Hepatocyte (in vitro differentiated cells): ENCODE measurements around the gene RPP25. TPM values are rescaled to one million over a fixed set of nuclear protein-coding genes. Genes with fewer than 3 reads are reported as not detected.

ENCODE experiments used
- DNase-seq: peaks from one replicate; pipeline ENCODE4 v3.0.0-alpha.2; 2016; ENCODE audit warnings: low spot score
- H2AFZ ChIP-seq: fragments of 200-600 bp; sonication (generic); 2 replicates; pipeline ENCODE4 v1.6.0; 2016; ENCODE audit warnings: antibody characterized with exemption, mild to moderate bottlenecking
- H3K27ac ChIP-seq: fragments of 200-600 bp; sonication (generic); 2 replicates; pipeline ENCODE4 v1.5.1; 2016; ENCODE audit warnings: mild to moderate bottlenecking
- H3K27me3 ChIP-seq: fragments of 200-600 bp; sonication (generic); 2 replicates; pipeline ENCODE4 v1.6.1; 2016
- H3K36me3 ChIP-seq: fragments of 200-600 bp; sonication (generic); replicated peaks from 2 replicates; pipeline ENCODE4 v1.5.1; 2016; ENCODE audit warnings: low read depth; ENCODE audit not compliant: insufficient read depth
- H3K4me1 ChIP-seq: fragments of 200-600 bp; sonication (generic); 2 replicates; pipeline ENCODE4 v1.5.1; 2016; ENCODE audit warnings: mild to moderate bottlenecking, moderate library complexity; ENCODE audit not compliant: insufficient read depth
- H3K4me2 ChIP-seq: fragments of 200-600 bp; sonication (generic); 2 replicates; pipeline ENCODE4 v1.6.0; 2016
- H3K4me3 ChIP-seq: fragments of 200-600 bp; sonication (generic); 2 replicates; pipeline ENCODE4 v1.5.1; 2016; ENCODE audit warnings: mild to moderate bottlenecking
- H3K79me2 ChIP-seq: fragments of 200-600 bp; sonication (generic); 2 replicates; pipeline ENCODE4 v1.6.0; 2017; ENCODE audit warnings: mild to moderate bottlenecking
- H3K9me2 ChIP-seq: fragments of 200-600 bp; sonication (generic); replicated peaks from 2 replicates; pipeline ENCODE4 v1.6.0; 2017; ENCODE audit warnings: mild to moderate bottlenecking; ENCODE audit not compliant: insufficient read depth
- H3K9me3 ChIP-seq: fragments of 200-600 bp; sonication (generic); 2 replicates; pipeline ENCODE4 v1.5.1; 2016; ENCODE audit warnings: low read depth, mild to moderate bottlenecking
- H4K20me1 ChIP-seq: fragments of 200-600 bp; sonication (generic); 2 replicates; pipeline ENCODE4 v1.6.0; 2016; ENCODE audit warnings: mild to moderate bottlenecking; ENCODE audit not compliant: insufficient read depth, poor library complexity, severe bottlenecking
- CTCF ChIP-seq: fragments of 200-600 bp; sonication (generic); IDR thresholded peaks from 2 replicates; pipeline ENCODE4 v1.5.1; 2016; ENCODE audit warnings: antibody characterized with exemption, mild to moderate bottlenecking; ENCODE audit not compliant: poor library complexity
- EZH2 ChIP-seq: fragments of 200-600 bp; sonication (generic); IDR thresholded peaks from 2 replicates; pipeline ENCODE4 v1.6.1; 2016; ENCODE audit warnings: antibody characterized with exemption, mild to moderate bottlenecking, borderline replicate concordance
- EZH2phosphoT487 ChIP-seq: fragments of 200-600 bp; sonication (generic); IDR thresholded peaks from one replicate; pipeline ENCODE4 v1.6.1; 2018; ENCODE audit warnings: antibody characterized with exemption, mild to moderate bottlenecking, low read depth, moderate library complexity; ENCODE audit not compliant: unreplicated experiment, severe bottlenecking
- whole genome bisulfite sequencing: methylation state at CpG from one replicate; pipeline ENCODE4 v1.1.6; 2016; ENCODE audit warnings: low lambda C conversion rate; ENCODE audit errors: missing lambda C conversion rate; 5-methylcytosine and 5-hydroxymethylcytosine counted together
- polyA plus RNA-seq: library from polyadenylated mRNA; unstranded; fragments of >200 nt; fragmentation: Nextera tagmentation; extraction: Ambion mirVana; gene quantifications from 2 replicates; pipeline ENCODE4 v1.2.1, GENCODE V29; 2016
- total RNA-seq: library from RNA; depleted of rRNA; stranded (reverse); fragments of >200 nt; gene quantifications from 2 replicates; pipeline ENCODE4 v1.2.3, GENCODE V29; 2014

RPP25 gene
- total and polyA plus RNA-seq, 2 experiments from 2014 or later, result 22.7 to 60.4 TPM

GRCh38 chr15:74963213-74963612 lies 6.6 kb upstream of the RPP25 start:
- TF ChIP-seq EZH2, result no peak
- TF ChIP-seq CTCF, result no peak
- no peak for TF ChIP-seq EZH2phosphoT487
- DNase-seq, result no peak
- no peaks in the 10 kb centered on the region for H3K79me2 ChIP-seq
- no peaks in the 10 kb centered on the region for H3K9me2 ChIP-seq
- H3K4me1 ChIP-seq, result peaks cover 10% of the 10 kb centered on the region
- H3K4me2 ChIP-seq, result no peak overlapping the region
- H3K36me3 ChIP-seq, result no peaks in the 10 kb centered on the region
- no peak overlapping the region for H2AFZ ChIP-seq
- 88% methylated on average over 4 of the region's 4 CpGs for WGBS
- no peaks in the 10 kb centered on the region for H3K9me3 ChIP-seq
- H3K4me3 ChIP-seq, result no peak overlapping the region
- no peaks in the 10 kb centered on the region for H4K20me1 ChIP-seq
- H3K27ac ChIP-seq, result no peak overlapping the region
- H3K27me3 ChIP-seq, result peaks cover 42% of the 10 kb centered on the region

GRCh38 chr15:74962671-74963070 lies 6.1 kb upstream of the RPP25 start:
- WGBS, result 53% methylated on average over 2 of the region's 2 CpGs
- H3K79me2 ChIP-seq, result no peaks in the 10 kb centered on the region
- H3K4me1 ChIP-seq, result peaks cover 15% of the 10 kb centered on the region

GRCh38 chr15:74962219-74962618 lies 5.6 kb upstream of the RPP25 start:
- peaks cover 51% of the 10 kb centered on the region for H3K27me3 ChIP-seq
- no peaks in the 10 kb centered on the region for H3K9me3 ChIP-seq
- H4K20me1 ChIP-seq, result no peaks in the 10 kb centered on the region
- no peaks in the 10 kb centered on the region for H3K36me3 ChIP-seq
- no peaks in the 10 kb centered on the region for H3K79me2 ChIP-seq
- no peak overlapping the region for H3K4me3 ChIP-seq
- 87% methylated on average over 8 of the region's 8 CpGs for WGBS
- H3K27ac ChIP-seq, result no peak overlapping the region
- no peaks in the 10 kb centered on the region for H3K9me2 ChIP-seq
- peaks cover 20% of the 10 kb centered on the region for H3K4me1 ChIP-seq
- H3K4me2 ChIP-seq, result no peak overlapping the region
- no peak overlapping the region for H2AFZ ChIP-seq
- TF ChIP-seq CTCF (no peak), EZH2 (no peak), EZH2phosphoT487 (no peak)
- no peak for DNase-seq

More at GRCh38 chr15:74962671-74963070, 6.1 kb upstream of the RPP25 start:
- H3K4me3 ChIP-seq, result no peak overlapping the region
- no peak overlapping the region for H3K4me2 ChIP-seq
- no peak overlapping the region for H2AFZ ChIP-seq
- no peaks in the 10 kb centered on the region for H3K36me3 ChIP-seq
- H3K27ac ChIP-seq, result no peak overlapping the region
- no peaks in the 10 kb centered on the region for H4K20me1 ChIP-seq
- DNase-seq, result no peak
- H3K9me2 ChIP-seq, result no peaks in the 10 kb centered on the region
- TF ChIP-seq CTCF (no peak), EZH2 (no peak), EZH2phosphoT487 (no peak)
- H3K9me3 ChIP-seq, result no peaks in the 10 kb centered on the region
- peaks cover 47% of the 10 kb centered on the region for H3K27me3 ChIP-seq

- no peak for TF ChIP-seq EZH2
- TF ChIP-seq EZH2phosphoT487, result no peak
- no peak for TF ChIP-seq CTCF
- Histone ChIP-seq H3K36me3 (no peaks in the 10 kb centered on the region), H3K27ac (no peak overlapping the region), H3K4me2 (no peak overlapping the region), H3K9me3 (no peaks in the 10 kb centered on the region), H3K27me3 (peaks cover 51% of the 10 kb centered on the region), H2AFZ (no peak overlapping the region), H3K9me2 (no peaks in the 10 kb centered on the region), H3K79me2 (no peaks in the 10 kb centered on the region), H4K20me1 (no peaks in the 10 kb centered on the region), H3K4me3 (no peak overlapping the region), H3K4me1 (peaks cover 22% of the 10 kb centered on the region)
- 88% methylated on average over 5 of the region's 5 CpGs for WGBS
- DNase-seq, result no peak
Measured at GRCh38 chr15:74961616-74962015, 5.0 kb upstream of the RPP25 start.
